ENCODE measurements around the gene FAM43B. TPM values are rescaled to one million over a fixed set of nuclear protein-coding genes. Genes with fewer than 3 reads are reported as not detected.
"Not testable (repeated sequence)": the region's sequence is repeated elsewhere in the genome, so short reads cannot be mapped to it uniquely, and the experiment has no call there.

FAM43B gene
- total and polyA plus RNA-seq, 4 experiments from 2014 or later = not detected

- H3K4me1 Mint-ChIP-seq = peaks cover 5 to 13% (median 10%) of the 10 kb centered on the region in 4 donors
- Histone ChIP-seq H3K27ac (ENCODE audit: low read depth, low read length) (no peak overlapping the region), H3K36me3 (ENCODE audit: insufficient read depth, low read length) (no peaks in the 10 kb centered on the region), H3K27me3 (ENCODE audit: insufficient read depth, low read length) (peaks cover 6% of the 10 kb centered on the region), H3K4me3 (ENCODE audit: low read length in 2 of 2) (no peak overlapping the region), H3K4me1 (ENCODE audit: insufficient read depth, low read length) (peaks cover 16% of the 10 kb centered on the region), H3K9me3 (ENCODE audit: control insufficient read depth in 1 of 2, low read length in 2 of 2) (no peaks in the 10 kb centered on the region)
- H3K9me3 Mint-ChIP-seq = peaks cover 0 to 4% (median 0%) of the 10 kb centered on the region in 8 donors
- CTCF ChIA-PET (ENCODE audit: partially characterized antibody) = interaction anchor here (1.6 kb wide), 1 partner anchor 10 kb away, joined by 4 read pairs; no protein-coding TSS in a partner anchor
- DNase-seq = no peak
- H3K4me3 Mint-ChIP-seq = no peak overlapping the region
- intact Hi-C loops (cut with micrococcal nuclease) = no loop called here
- no peak overlapping the region for H3K27ac Mint-ChIP-seq
- peaks cover 4 to 7% of the 10 kb centered on the region in 2 donors for H3K36me3 Mint-ChIP-seq
- peaks cover 3 to 15% of the 10 kb centered on the region in 2 donors for H3K27me3 Mint-ChIP-seq
- POLR2A ChIA-PET (ENCODE audit: partially characterized antibody) = interaction anchor here (1.1 kb wide), 1 partner anchor 123 kb away, joined by 3 read pairs; no protein-coding TSS in a partner anchor
These were observed 40.6 kb upstream of the FAM43B start for GRCh38 chr1:20511518-20512428.

GRCh38 chr1:20519609-20520262 lies 32.6 kb upstream of the FAM43B start:
- H3K9me3 Mint-ChIP-seq; H3K4me1 Mint-ChIP-seq; H3K36me3 ChIP-seq (ENCODE audit: insufficient read depth, low read length); H3K4me3 ChIP-seq (ENCODE audit: low read length in 2 of 2); H3K9me3 ChIP-seq (ENCODE audit: control insufficient read depth in 1 of 2, low read length in 2 of 2); H3K36me3 Mint-ChIP-seq; H3K27me3 ChIP-seq (ENCODE audit: insufficient read depth, low read length); H3K27ac Mint-ChIP-seq; POLR2A ChIA-PET (ENCODE audit: partially characterized antibody); H3K4me1 ChIP-seq (ENCODE audit: insufficient read depth, low read length); DNase-seq; H3K4me3 Mint-ChIP-seq; H3K27ac ChIP-seq (ENCODE audit: low read depth, low read length): not testable (repeated sequence)
- CTCF ChIA-PET (ENCODE audit: partially characterized antibody) = interaction anchor here (1.0 to 1.1 kb wide), 3 partner anchors 26 to 248 kb away, joined by 3 to 4 read pairs (median 3); no protein-coding TSS in a partner anchor
- H3K27me3 Mint-ChIP-seq = peaks cover 9 to 15% of the 10 kb centered on the region in 2 donors
- intact Hi-C loops (cut with micrococcal nuclease) = loop anchor here (10.0 kb wide), 1 partner anchor 675 kb away; no protein-coding TSS in a partner anchor

- Histone ChIP-seq H3K27ac (ENCODE audit: low read depth, low read length) (no peak overlapping the region), H3K36me3 (ENCODE audit: insufficient read depth, low read length) (no peaks in the 10 kb centered on the region), H3K4me3 (ENCODE audit: low read length in 2 of 2) (no peak overlapping the region), H3K9me3 (ENCODE audit: control insufficient read depth in 1 of 2, low read length in 2 of 2) (no peaks in the 10 kb centered on the region), H3K27me3 (ENCODE audit: insufficient read depth, low read length) (no peaks in the 10 kb centered on the region), H3K4me1 (ENCODE audit: insufficient read depth, low read length) (no peaks in the 10 kb centered on the region)
- CTCF ChIA-PET (ENCODE audit: partially characterized antibody) = interaction anchor here (0.9 to 4.3 kb wide), 11 partner anchors 9 to 673 kb away, joined by 3 to 22 read pairs (median 5); partner anchors contain the start of gene PINK1
- Mint-ChIP-seq H3K36me3 (no peaks in the 10 kb centered on the region), H3K27me3 (peaks cover 6 to 21% of the 10 kb centered on the region in 2 donors), H3K27ac (no peak overlapping the region), H3K4me3 (no peak overlapping the region), H3K4me1 (peaks cover 0 to 3% (median 1%) of the 10 kb centered on the region in 4 donors), H3K9me3 (no peaks in the 10 kb centered on the region)
- intact Hi-C loops (cut with micrococcal nuclease) = loop anchor here (2.0 to 10.0 kb wide), 2 partner anchors 111 to 673 kb away; partner anchors contain the start of gene PINK1
- peak; percentile 44 to 63 (median 59) for DNase-seq
- POLR2A ChIA-PET (ENCODE audit: partially characterized antibody) = no interaction called here
These were observed 30.2 kb upstream of the FAM43B start for GRCh38 chr1:20521960-20522861.

- Histone ChIP-seq H3K9me3 (ENCODE audit: control insufficient read depth in 1 of 2, low read length in 2 of 2) (no peaks in the 10 kb centered on the region), H3K4me3 (ENCODE audit: low read length in 2 of 2) (no peak overlapping the region), H3K4me1 (ENCODE audit: insufficient read depth, low read length) (no peaks in the 10 kb centered on the region), H3K27me3 (ENCODE audit: insufficient read depth, low read length) (peaks cover 13% of the 10 kb centered on the region), H3K36me3 (ENCODE audit: insufficient read depth, low read length) (no peaks in the 10 kb centered on the region), H3K27ac (ENCODE audit: low read depth, low read length) (no peak overlapping the region)
- peaks cover 0 to 3% (median 1%) of the 10 kb centered on the region in 4 donors for H3K4me1 Mint-ChIP-seq
- no peaks in the 10 kb centered on the region for H3K36me3 Mint-ChIP-seq
- no peaks in the 10 kb centered on the region for H3K9me3 Mint-ChIP-seq
- H3K27me3 Mint-ChIP-seq = peaks cover 17 to 47% of the 10 kb centered on the region in 2 donors
- intact Hi-C loops (cut with micrococcal nuclease) = loop anchor here (10.0 kb wide), 1 partner anchor 669 kb away; no protein-coding TSS in a partner anchor
- CTCF ChIA-PET (ENCODE audit: partially characterized antibody) = interaction anchor here (0.8 to 2.0 kb wide), 2 partner anchors 12 to 108 kb away, joined by 4 to 6 read pairs; no protein-coding TSS in a partner anchor
- no peak overlapping the region for H3K27ac Mint-ChIP-seq
- H3K4me3 Mint-ChIP-seq = no peak overlapping the region
- DNase-seq = no peak
- POLR2A ChIA-PET (ENCODE audit: partially characterized antibody) = no interaction called here
These were observed 26.1 kb upstream of the FAM43B start for GRCh38 chr1:20526267-20526666.

GRCh38 chr1:20528221-20528620 lies 24.2 kb upstream of the FAM43B start:
- Mint-ChIP-seq H3K9me3 (no peaks in the 10 kb centered on the region), H3K4me1 (no peaks in the 10 kb centered on the region), H3K27me3 (peaks cover 21 to 53% of the 10 kb centered on the region in 2 donors), H3K4me3 (no peak overlapping the region), H3K36me3 (no peaks in the 10 kb centered on the region), H3K27ac (no peak overlapping the region)
- DNase-seq = no peak
- CTCF ChIA-PET (ENCODE audit: partially characterized antibody) = interaction anchor here (0.6 kb wide), 1 partner anchor 137 kb away, joined by 3 read pairs; no protein-coding TSS in a partner anchor
- Histone ChIP-seq H3K9me3 (ENCODE audit: control insufficient read depth in 1 of 2, low read length in 2 of 2) (no peaks in the 10 kb centered on the region), H3K27ac (ENCODE audit: low read depth, low read length) (no peak overlapping the region), H3K4me1 (ENCODE audit: insufficient read depth, low read length) (no peaks in the 10 kb centered on the region), H3K27me3 (ENCODE audit: insufficient read depth, low read length) (peaks cover 13% of the 10 kb centered on the region), H3K4me3 (ENCODE audit: low read length in 2 of 2) (no peak overlapping the region), H3K36me3 (ENCODE audit: insufficient read depth, low read length) (no peaks in the 10 kb centered on the region)
- POLR2A ChIA-PET (ENCODE audit: partially characterized antibody) = no interaction called here
- intact Hi-C loops (cut with micrococcal nuclease) = loop anchor here (10.0 kb wide), 1 partner anchor 667 kb away; no protein-coding TSS in a partner anchor

- Histone ChIP-seq H3K9me3 (ENCODE audit: control insufficient read depth in 1 of 2, low read length in 2 of 2) (no peaks in the 10 kb centered on the region), H3K36me3 (ENCODE audit: insufficient read depth, low read length) (no peaks in the 10 kb centered on the region), H3K27me3 (ENCODE audit: insufficient read depth, low read length) (peaks cover 13% of the 10 kb centered on the region), H3K4me1 (ENCODE audit: insufficient read depth, low read length) (no peaks in the 10 kb centered on the region), H3K4me3 (ENCODE audit: low read length in 2 of 2) (no peak overlapping the region), H3K27ac (ENCODE audit: low read depth, low read length) (no peak overlapping the region)
- no peak for DNase-seq
- intact Hi-C loops (cut with micrococcal nuclease) = no loop called here
- Mint-ChIP-seq H3K4me1 (no peaks in the 10 kb centered on the region), H3K27ac (peak overlapping the region in 1 of 7 donors; percentile 31), H3K36me3 (no peaks in the 10 kb centered on the region), H3K27me3 (peaks cover 37 to 66% of the 10 kb centered on the region in 2 donors), H3K4me3 (no peak overlapping the region), H3K9me3 (no peaks in the 10 kb centered on the region)
- CTCF ChIA-PET (ENCODE audit: partially characterized antibody) = no interaction called here
- POLR2A ChIA-PET (ENCODE audit: partially characterized antibody) = no interaction called here
These were observed 22.1 kb upstream of the FAM43B start for GRCh38 chr1:20530306-20530705.
